ENCODE measurements around the gene KDM5A.
"Not testable (repeated sequence)": the region's sequence is repeated elsewhere in the genome, so short reads cannot be mapped to it uniquely, and the experiment has no call there.

KDM5A gene

DNA sequence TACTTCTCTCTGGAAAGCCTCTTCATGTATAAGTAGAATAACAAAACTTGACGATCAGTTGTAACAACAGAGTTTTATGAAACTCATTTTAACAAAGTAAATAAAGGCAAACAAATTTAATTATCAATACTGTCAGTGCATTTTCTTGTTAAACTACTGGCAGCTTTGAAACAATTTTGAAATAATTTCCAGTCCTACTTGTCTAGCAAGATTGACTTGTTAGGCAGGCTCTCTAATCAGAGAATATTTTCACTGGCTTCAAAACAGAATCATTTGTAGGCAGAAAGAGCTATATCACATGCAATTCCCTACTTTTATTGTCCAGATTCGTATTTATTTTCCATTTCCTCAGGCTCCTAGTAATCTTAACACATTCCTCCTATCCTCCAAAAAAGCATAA is 80.6 kb downstream of the KDM5A start:
- no peak overlapping the region for H3K9ac ChIP-seq (ENCODE audit: low read depth, low read length)
- H3K36me3 ChIP-seq (ENCODE audit: insufficient read depth, low read length) = peaks cover 20% of the 10 kb centered on the region
- no peaks in the 10 kb centered on the region for H3K9me3 ChIP-seq (ENCODE audit: control insufficient read depth, insufficient read depth, low read length)
- H3K4me1 ChIP-seq (ENCODE audit: insufficient read depth, low read length) = no peaks in the 10 kb centered on the region

DNA sequence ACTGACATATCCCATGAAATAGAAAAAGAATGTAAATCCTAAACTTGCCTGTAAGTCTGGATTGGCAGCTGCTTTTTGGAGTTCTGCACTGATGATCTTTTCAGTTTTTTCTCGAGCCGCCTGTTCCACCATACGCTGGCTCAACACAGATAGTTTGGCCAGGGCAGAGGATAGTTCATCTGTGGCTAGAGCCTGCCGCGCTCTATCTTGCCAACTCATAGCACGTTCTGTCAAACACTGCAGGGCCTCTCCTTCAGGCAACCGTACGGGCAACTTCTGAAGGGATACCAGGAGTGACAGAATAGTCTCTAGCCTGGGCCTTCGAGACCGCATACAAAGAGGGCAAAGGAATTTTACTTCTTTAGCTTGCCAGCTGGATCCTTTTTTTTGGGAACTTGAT is 81.7 kb downstream of the KDM5A start:
- H3K9me3 ChIP-seq (ENCODE audit: control insufficient read depth, insufficient read depth, low read length) = no peaks in the 10 kb centered on the region
- H3K36me3 ChIP-seq (ENCODE audit: insufficient read depth, low read length) = peaks cover 20% of the 10 kb centered on the region
- H3K9ac ChIP-seq (ENCODE audit: low read depth, low read length) = no peak overlapping the region
- no peaks in the 10 kb centered on the region for H3K4me1 ChIP-seq (ENCODE audit: insufficient read depth, low read length)

DNA sequence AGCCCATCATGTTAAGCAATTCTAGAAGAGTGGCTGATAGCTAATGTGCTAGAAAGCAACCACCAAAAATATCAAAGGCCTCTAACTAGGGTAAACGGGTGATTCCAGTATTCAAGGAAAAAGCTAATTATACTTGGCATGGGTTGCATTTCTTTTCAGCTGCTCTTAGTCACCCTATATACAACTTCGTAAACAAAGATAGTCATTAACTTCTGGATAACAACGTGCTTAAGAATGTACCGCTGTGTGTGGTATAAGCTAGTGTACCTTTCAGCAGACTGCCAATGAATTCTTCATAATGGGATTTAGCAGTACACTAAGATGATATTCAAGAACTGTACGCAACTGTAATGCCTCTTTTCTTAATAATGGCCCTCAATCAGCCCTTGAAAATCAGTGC is 84.3 kb downstream of the KDM5A start:
- Histone ChIP-seq H3K9ac (ENCODE audit: low read depth, low read length) (no peak overlapping the region), H3K9me3 (ENCODE audit: control insufficient read depth, insufficient read depth, low read length) (no peaks in the 10 kb centered on the region), H3K36me3 (ENCODE audit: insufficient read depth, low read length) (peaks cover 18% of the 10 kb centered on the region), H3K4me1 (ENCODE audit: insufficient read depth, low read length) (no peaks in the 10 kb centered on the region)

DNA sequence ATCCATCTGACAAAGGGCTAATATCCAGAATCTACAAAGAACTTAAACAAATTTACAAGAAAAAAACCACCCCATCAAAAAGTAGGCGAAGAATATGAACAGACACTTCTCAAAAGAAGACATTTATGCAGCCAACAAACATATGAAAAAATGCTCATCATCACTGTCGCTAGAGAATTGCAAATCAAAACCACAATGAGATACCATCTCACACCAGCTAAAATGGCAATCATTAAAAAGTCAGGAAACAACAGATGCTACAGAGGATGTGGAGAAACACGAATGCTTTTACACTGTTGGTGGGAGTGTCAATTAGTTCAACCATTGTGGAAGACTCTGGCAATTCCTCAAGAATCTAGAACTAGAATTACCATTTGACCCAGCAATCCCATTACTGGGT is 86.4 kb downstream of the KDM5A start:
- peaks cover 18% of the 10 kb centered on the region for H3K36me3 ChIP-seq (ENCODE audit: insufficient read depth, low read length)
- not testable (repeated sequence) for H3K9me3 ChIP-seq (ENCODE audit: control insufficient read depth, insufficient read depth, low read length); H3K9ac ChIP-seq (ENCODE audit: low read depth, low read length); H3K4me1 ChIP-seq (ENCODE audit: insufficient read depth, low read length)

DNA sequence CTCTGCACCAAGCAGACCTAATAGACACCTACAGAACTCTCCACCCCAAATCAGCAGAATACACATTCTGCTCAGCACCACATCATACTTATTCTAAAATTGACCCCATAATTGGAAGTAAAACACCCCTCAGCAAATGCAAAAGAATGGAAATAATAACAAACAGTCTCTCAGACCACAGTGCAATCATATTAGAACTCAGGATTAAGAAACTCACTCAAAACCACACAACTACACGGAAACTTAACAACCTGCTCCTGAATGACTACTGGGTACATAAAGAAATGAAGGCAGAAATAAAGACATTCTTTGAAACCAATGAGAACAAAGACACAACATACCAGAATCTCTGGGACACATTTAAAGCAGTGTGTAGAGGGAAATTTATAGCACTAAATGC is 89.0 kb downstream of the KDM5A start:
- not testable (repeated sequence) for H3K9ac ChIP-seq (ENCODE audit: low read depth, low read length); H3K4me1 ChIP-seq (ENCODE audit: insufficient read depth, low read length); H3K9me3 ChIP-seq (ENCODE audit: control insufficient read depth, insufficient read depth, low read length)
- peaks cover 11% of the 10 kb centered on the region for H3K36me3 ChIP-seq (ENCODE audit: insufficient read depth, low read length)

DNA sequence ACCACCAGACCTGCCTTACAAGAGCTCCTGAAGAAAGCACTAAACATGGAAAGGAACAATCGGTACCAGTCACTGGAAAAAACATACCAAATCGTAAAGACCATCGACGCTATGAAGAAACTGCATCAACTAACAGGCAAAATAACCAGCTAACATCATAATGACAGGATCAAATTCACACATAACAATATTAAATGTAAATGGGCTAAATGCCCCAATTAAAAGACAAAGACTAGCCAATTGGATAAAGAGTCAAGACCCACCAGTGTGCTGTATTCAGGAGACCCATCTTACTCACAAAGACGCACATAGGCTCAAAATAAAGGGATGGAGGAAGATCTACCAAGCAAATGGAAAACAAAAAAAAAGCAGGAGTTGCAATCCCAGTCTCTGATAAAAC is 89.6 kb downstream of the KDM5A start:
- not testable (repeated sequence) for H3K9ac ChIP-seq (ENCODE audit: low read depth, low read length); H3K9me3 ChIP-seq (ENCODE audit: control insufficient read depth, insufficient read depth, low read length); H3K4me1 ChIP-seq (ENCODE audit: insufficient read depth, low read length)
- H3K36me3 ChIP-seq (ENCODE audit: insufficient read depth, low read length) = peaks cover 11% of the 10 kb centered on the region

DNA sequence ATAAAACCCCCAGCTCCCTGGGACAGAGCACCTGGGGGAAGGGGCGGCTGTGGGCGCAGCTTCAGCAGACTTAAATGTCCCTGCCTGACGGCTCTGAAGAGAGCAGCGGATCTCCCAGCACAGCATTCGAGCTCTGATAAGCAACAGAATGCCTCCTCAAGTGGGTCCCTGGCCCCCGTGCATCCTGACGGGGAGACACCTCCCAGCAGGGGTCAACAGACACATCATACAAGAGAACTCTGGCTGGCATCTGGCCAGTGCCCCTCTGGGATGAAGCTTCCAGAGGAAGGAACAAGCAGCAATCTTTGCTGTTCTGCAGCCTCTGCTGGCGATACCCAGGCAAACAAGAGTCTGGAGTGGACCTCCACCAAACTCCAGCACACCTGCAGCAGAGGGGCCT is 91.1 kb downstream of the KDM5A start:
- H3K4me1 ChIP-seq (ENCODE audit: insufficient read depth, low read length); H3K9ac ChIP-seq (ENCODE audit: low read depth, low read length); H3K9me3 ChIP-seq (ENCODE audit: control insufficient read depth, insufficient read depth, low read length): not testable (repeated sequence)
- peaks cover 11% of the 10 kb centered on the region for H3K36me3 ChIP-seq (ENCODE audit: insufficient read depth, low read length)

DNA sequence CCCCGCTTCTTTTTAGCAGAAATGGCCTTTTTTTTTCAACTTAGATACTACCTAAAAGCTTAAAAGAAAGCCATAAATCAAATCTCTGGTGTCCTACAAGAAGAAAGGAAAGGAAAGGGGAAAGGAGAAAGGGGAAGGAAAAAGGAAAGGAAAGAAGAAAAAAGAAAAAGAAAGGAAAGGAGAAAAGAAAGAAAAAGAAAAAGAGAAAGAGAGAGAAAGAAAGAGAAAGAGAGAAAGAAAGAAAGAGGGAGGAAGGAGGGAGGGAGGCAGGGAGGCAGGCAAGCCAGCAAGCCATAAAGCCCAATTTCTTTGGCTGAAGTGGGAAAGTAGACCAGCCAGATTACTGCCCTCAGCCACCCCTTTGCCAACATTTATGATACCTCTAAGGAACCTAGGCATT is 94.0 kb downstream of the KDM5A start:
- H3K9me3 ChIP-seq (ENCODE audit: control insufficient read depth, insufficient read depth, low read length) = no peaks in the 10 kb centered on the region
- no peak overlapping the region for H3K9ac ChIP-seq (ENCODE audit: low read depth, low read length)
- H3K36me3 ChIP-seq (ENCODE audit: insufficient read depth, low read length) = peaks cover 21% of the 10 kb centered on the region
- no peaks in the 10 kb centered on the region for H3K4me1 ChIP-seq (ENCODE audit: insufficient read depth, low read length)

DNA sequence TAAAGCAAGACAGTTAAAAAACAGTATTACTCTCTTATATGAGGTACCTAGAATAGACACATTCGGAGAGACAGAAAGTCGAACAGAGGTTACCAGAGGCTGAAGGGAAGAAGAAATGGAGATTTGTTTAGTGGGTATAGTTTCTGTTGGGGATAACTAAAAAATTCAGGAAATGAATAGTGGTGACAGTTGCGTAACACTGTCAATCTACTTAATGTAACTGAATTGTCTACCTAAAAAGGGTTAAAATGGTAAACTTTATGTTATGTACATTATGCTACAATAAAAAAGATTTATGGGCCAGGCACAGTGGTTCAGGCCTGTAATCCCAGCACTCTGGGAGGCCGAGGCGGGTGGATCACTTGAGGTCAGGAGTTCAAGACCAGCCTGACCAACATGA is 95.9 kb downstream of the KDM5A start:
- Histone ChIP-seq H3K4me1 (ENCODE audit: insufficient read depth, low read length) (no peaks in the 10 kb centered on the region), H3K9me3 (ENCODE audit: control insufficient read depth, insufficient read depth, low read length) (no peaks in the 10 kb centered on the region), H3K36me3 (ENCODE audit: insufficient read depth, low read length) (peaks cover 21% of the 10 kb centered on the region)

DNA sequence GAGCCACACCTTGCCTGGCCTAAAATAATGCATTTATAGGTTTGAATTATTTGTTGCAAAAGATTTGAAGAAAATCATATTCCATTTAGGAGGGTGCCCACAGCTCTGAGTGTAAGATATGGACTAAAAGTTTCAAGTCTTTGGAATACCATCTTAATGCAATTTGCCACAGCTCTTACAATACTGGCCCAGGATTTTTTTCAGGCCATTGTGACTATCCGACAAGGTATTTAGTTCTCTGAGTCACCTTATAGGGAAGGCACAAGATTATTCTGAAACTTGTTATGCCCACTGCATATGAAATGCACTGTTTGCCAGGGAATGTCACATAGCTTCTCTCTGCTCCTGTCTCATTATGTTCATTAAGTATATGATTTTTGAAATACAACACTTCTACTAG is 96.9 kb downstream of the KDM5A start:
- H3K36me3 ChIP-seq (ENCODE audit: insufficient read depth, low read length) = peaks cover 20% of the 10 kb centered on the region

More for the DNA sequence above, 95.9 kb downstream of the KDM5A start:
- H3K9ac ChIP-seq (ENCODE audit: low read depth, low read length) = no peak overlapping the region

DNA sequence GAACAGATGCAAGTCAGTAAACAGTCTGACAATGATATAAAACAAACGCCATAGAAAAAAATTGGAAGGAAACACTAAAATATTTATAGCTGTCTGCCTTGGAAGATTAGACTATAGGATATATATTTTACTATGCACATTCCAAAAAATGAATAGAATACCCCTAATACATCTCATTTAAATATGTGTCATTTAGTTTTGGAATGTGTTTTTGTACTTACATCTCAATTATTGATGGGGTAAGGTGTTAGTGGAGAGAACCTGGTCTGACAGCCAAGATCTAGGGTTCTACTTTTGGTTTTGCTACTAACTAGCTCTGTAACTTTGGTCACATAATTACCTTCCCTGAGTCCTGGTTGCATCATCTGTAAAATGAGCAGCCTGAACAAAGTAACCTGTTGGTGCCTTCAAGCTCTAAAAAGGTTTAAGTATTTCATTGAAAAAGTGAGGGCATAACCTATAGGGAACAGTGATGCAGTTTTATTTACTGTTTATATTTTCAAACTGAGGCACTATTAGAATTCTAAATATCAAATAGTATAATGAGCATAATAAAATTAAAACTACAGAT is 97.9 kb downstream of the KDM5A start:
- Histone ChIP-seq H3K9ac (ENCODE audit: low read depth, low read length) (no peak overlapping the region), H3K4me1 (ENCODE audit: insufficient read depth, low read length) (no peaks in the 10 kb centered on the region), H3K9me3 (ENCODE audit: control insufficient read depth, insufficient read depth, low read length) (no peaks in the 10 kb centered on the region), H3K36me3 (ENCODE audit: insufficient read depth, low read length) (peaks cover 13% of the 10 kb centered on the region)

More for the DNA sequence above, 96.9 kb downstream of the KDM5A start:
- H3K9ac ChIP-seq (ENCODE audit: low read depth, low read length) = no peak overlapping the region
- no peaks in the 10 kb centered on the region for H3K4me1 ChIP-seq (ENCODE audit: insufficient read depth, low read length)
- no peaks in the 10 kb centered on the region for H3K9me3 ChIP-seq (ENCODE audit: control insufficient read depth, insufficient read depth, low read length)

DNA sequence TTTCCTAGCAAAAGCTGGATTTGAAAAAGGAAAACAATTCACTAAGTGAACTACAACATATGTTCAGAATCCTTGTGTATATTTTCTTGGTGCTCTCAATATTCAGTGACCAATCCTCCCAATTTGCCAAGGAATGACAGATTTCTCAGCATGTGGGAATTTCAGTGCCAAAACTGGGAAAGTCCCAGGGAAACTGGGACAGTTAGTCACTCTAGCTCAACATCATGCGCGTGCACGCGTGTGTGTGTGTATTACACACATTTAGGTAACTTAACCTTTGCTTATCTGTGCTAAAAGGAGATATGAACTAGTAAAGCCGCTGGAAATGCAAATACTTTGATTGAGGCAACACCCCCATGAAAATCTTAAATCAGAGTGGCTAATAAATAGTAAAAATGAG is 100.4 kb downstream of the KDM5A start:
- Histone ChIP-seq H3K36me3 (ENCODE audit: insufficient read depth, low read length) (peaks cover 16% of the 10 kb centered on the region; the same call in 1 of the 2 replicates), H3K9ac (ENCODE audit: low read depth, low read length) (no peak overlapping the region), H3K9me3 (ENCODE audit: control insufficient read depth, insufficient read depth, low read length) (no peaks in the 10 kb centered on the region), H3K4me1 (ENCODE audit: insufficient read depth, low read length) (no peaks in the 10 kb centered on the region)

DNA sequence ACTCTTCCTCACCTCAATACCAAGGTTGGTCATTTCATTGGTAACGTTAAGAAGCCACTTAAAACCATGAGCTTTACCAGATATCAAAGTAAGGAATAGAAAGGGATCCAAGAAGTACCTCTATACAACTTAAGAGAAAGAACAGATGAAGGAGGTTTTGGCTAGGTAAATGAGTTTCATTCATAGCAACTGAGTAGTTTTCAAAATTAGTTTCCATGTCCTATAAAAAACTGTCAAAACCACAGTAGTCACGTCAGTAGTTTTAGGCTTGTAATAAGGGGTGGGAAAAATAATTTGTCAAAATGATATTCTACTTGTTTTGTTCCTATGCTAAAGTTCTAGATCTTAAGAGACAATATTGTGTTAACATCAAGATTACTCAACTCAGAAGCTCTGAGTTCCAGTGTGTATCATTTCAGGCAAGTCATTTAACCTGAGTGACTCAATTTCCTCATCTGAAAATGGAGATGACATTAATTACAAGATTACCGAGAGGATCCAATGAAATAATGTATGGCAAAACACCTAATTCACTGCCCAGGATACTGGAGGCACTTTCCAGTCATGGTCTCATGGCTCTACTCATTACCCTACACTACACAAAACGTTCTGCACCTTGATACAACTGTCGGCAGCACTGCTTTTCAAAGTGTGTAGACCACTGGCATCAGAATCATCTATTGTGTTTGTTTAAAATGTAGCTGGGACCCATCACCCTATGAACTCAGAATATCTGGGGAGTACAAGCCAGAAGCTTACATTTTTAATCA is 102.4 kb downstream of the KDM5A start:
- H3K9ac ChIP-seq (ENCODE audit: low read depth, low read length) = no peak overlapping the region
- no peaks in the 10 kb centered on the region for H3K4me1 ChIP-seq (ENCODE audit: insufficient read depth, low read length)
- no peaks in the 10 kb centered on the region for H3K9me3 ChIP-seq (ENCODE audit: control insufficient read depth, insufficient read depth, low read length)
- H3K36me3 ChIP-seq (ENCODE audit: insufficient read depth, low read length) = peaks cover 6% of the 10 kb centered on the region; the same call in 1 of the 2 replicates

DNA sequence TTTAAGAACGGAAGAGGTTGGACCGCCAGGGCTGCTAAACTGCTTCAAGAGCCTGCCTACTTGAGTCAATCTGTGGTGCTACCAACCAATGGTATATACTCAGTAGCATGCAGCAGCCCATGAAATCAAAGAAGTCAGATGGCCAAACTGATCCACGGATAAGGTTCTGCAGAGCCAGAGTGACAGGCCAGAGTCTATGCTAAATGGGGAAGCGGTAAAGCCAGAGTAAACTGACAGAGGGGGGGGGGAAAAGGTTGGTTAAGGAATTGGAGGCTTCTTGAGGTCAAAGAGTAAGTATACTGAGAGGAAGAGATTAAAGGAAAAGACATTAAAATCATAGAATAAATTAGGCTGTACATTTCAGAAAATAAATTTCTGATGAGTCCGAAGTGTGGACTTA is 111.1 kb downstream of the KDM5A start:
- H3K9me3 ChIP-seq (ENCODE audit: control insufficient read depth, insufficient read depth, low read length) = no peaks in the 10 kb centered on the region
- H3K9ac ChIP-seq (ENCODE audit: low read depth, low read length) = no peak overlapping the region
- no peaks in the 10 kb centered on the region for H3K4me1 ChIP-seq (ENCODE audit: insufficient read depth, low read length)
- no peaks in the 10 kb centered on the region for H3K36me3 ChIP-seq (ENCODE audit: insufficient read depth, low read length)

DNA sequence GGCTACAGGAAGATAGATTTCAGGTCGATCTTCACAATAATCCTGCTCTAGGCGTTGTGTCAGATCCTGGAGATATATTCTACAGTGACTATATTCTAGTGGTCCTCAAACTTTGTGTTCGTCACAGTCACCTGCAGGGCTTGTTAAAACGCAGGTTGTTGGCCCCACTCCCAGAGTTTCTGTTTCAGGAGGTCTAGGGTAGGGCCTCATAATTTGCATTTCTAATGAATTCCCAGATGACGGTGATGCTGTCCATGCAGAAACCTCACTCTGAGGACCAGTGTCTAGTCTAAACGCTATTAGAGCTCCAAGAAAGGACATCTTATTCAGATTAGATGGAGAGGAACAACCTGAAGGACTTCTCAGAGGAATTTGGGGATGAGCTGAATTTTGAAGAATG is 113.3 kb downstream of the KDM5A start:
- H3K9ac ChIP-seq (ENCODE audit: low read depth, low read length) = no peak overlapping the region
- H3K36me3 ChIP-seq (ENCODE audit: insufficient read depth, low read length) = no peaks in the 10 kb centered on the region
- H3K4me1 ChIP-seq (ENCODE audit: insufficient read depth, low read length) = no peaks in the 10 kb centered on the region
- no peaks in the 10 kb centered on the region for H3K9me3 ChIP-seq (ENCODE audit: control insufficient read depth, insufficient read depth, low read length)
